ENCODE data around the gene OPN4. TPM values are rescaled to one million over a fixed set of nuclear protein-coding genes. Genes with fewer than 3 reads are reported as not detected.

Gene OPN4
- total RNA-seq, 2 donors from 2014 or later = not detected

DNA sequence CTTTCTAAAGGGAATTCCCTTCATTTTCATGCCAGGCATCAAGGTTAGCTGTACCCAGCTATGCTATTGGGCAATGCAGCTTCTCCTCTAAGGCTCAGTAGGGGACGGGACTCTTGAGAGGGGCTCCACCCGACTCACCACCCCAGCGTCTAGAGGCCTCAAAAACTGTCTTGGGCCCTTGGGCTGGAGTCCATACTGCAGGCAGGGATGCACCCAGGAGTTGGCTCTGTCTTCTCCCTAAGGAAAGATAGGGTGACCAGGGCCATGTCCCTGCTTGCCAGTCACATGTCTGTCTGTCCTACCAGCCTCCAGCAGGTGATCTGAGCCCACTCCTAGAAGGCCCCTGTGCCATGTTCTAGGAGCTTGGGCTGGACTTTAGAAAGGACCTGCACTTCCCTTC, 1.2 kb downstream of the OPN4 start:
- Histone ChIP-seq H3K27me3 (ENCODE audit: control insufficient read depth, insufficient read depth, low read length, poor library complexity, severe bottlenecking) (no peaks in the 10 kb centered on the region), H3K27ac (ENCODE audit: low read depth, low read length) (no peak overlapping the region), H3K36me3 (ENCODE audit: control insufficient read depth, insufficient read depth, low read length) (no peaks in the 10 kb centered on the region), H3K4me1 (ENCODE audit: control insufficient read depth, insufficient read depth, low read length) (no peaks in the 10 kb centered on the region), H3K9me3 (ENCODE audit: control insufficient read depth, low read length) (no peaks in the 10 kb centered on the region), H3K4me3 (ENCODE audit: low read length) (no peak overlapping the region), H3K9ac (ENCODE audit: extremely low read depth, low read length, poor library complexity, severe bottlenecking) (no peak overlapping the region)
- DNase-seq = no peak
- H3K27me3 Mint-ChIP-seq (ENCODE audit: insufficient read depth) = peaks cover 2% of the 10 kb centered on the region
- H3K9me3 Mint-ChIP-seq = no peaks in the 10 kb centered on the region
- 90 to 93% methylated on average over 3 of the region's 3 CpGs for WGBS, 2 experiments (ENCODE audit: insufficient coverage in 1 of 2, insufficient read length in 1 of 2)
- H3K4me3 Mint-ChIP-seq = no peak overlapping the region
- H3K4me1 Mint-ChIP-seq = peaks cover 8% of the 10 kb centered on the region
- no peaks in the 10 kb centered on the region for H3K36me3 Mint-ChIP-seq (ENCODE audit: low read depth)
- H3K27ac Mint-ChIP-seq = no peak overlapping the region
- TF ChIP-seq, protein P1, sequence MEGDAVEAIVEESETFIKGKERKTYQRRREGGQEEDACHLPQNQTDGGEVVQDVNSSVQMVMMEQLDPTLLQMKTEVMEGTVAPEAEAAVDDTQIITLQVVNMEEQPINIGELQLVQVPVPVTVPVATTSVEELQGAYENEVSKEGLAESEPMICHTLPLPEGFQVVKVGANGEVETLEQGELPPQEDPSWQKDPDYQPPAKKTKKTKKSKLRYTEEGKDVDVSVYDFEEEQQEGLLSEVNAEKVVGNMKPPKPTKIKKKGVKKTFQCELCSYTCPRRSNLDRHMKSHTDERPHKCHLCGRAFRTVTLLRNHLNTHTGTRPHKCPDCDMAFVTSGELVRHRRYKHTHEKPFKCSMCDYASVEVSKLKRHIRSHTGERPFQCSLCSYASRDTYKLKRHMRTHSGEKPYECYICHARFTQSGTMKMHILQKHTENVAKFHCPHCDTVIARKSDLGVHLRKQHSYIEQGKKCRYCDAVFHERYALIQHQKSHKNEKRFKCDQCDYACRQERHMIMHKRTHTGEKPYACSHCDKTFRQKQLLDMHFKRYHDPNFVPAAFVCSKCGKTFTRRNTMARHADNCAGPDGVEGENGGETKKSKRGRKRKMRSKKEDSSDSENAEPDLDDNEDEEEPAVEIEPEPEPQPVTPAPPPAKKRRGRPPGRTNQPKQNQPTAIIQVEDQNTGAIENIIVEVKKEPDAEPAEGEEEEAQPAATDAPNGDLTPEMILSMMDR (conservative IDR thresholded peaks at IDR 0.05) = no peak

DNA sequence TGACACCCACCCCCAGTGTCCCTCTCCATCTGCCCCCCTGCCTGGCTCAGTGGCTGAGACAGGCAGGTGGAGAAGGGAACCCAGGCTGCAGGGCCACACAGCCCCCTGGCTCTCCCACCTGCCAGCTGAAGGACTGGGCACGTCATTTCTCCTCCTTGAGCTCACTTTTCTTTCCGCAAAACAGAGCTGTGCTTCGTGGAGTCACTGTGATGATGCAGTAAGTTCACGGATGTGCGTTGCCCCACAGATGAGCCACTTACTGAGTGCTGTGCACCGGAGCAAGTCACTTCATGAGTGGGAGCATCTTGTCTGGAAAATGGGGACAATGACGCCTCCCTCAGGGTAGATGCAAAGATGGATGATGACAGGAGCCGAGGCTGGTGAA, 2.7 kb downstream of the OPN4 start:
- Histone ChIP-seq H3K27me3 (ENCODE audit: control insufficient read depth, insufficient read depth, low read length, poor library complexity, severe bottlenecking) (no peaks in the 10 kb centered on the region), H3K27ac (ENCODE audit: low read depth, low read length) (no peak overlapping the region), H3K9ac (ENCODE audit: extremely low read depth, low read length, poor library complexity, severe bottlenecking) (no peak overlapping the region), H3K4me1 (ENCODE audit: control insufficient read depth, insufficient read depth, low read length) (no peaks in the 10 kb centered on the region), H3K36me3 (ENCODE audit: control insufficient read depth, insufficient read depth, low read length) (no peaks in the 10 kb centered on the region), H3K9me3 (ENCODE audit: control insufficient read depth, low read length) (no peaks in the 10 kb centered on the region), H3K4me3 (ENCODE audit: low read length) (no peak overlapping the region)
- H3K36me3 Mint-ChIP-seq (ENCODE audit: low read depth) = no peaks in the 10 kb centered on the region
- H3K4me1 Mint-ChIP-seq = peaks cover 7% of the 10 kb centered on the region
- H3K27me3 Mint-ChIP-seq (ENCODE audit: insufficient read depth) = peaks cover under 1% of the 10 kb centered on the region
- no peak overlapping the region for H3K27ac Mint-ChIP-seq
- 95 to 97% methylated on average over 6 to 8 of the region's 8 CpGs for WGBS, 2 experiments (ENCODE audit: insufficient coverage in 1 of 2, insufficient read length in 1 of 2)
- DNase-seq = peak; percentile 23
- H3K4me3 Mint-ChIP-seq = no peak overlapping the region
- H3K9me3 Mint-ChIP-seq = no peaks in the 10 kb centered on the region
- TF ChIP-seq, protein P1 (conservative IDR thresholded peaks at IDR 0.05) = no peak

DNA sequence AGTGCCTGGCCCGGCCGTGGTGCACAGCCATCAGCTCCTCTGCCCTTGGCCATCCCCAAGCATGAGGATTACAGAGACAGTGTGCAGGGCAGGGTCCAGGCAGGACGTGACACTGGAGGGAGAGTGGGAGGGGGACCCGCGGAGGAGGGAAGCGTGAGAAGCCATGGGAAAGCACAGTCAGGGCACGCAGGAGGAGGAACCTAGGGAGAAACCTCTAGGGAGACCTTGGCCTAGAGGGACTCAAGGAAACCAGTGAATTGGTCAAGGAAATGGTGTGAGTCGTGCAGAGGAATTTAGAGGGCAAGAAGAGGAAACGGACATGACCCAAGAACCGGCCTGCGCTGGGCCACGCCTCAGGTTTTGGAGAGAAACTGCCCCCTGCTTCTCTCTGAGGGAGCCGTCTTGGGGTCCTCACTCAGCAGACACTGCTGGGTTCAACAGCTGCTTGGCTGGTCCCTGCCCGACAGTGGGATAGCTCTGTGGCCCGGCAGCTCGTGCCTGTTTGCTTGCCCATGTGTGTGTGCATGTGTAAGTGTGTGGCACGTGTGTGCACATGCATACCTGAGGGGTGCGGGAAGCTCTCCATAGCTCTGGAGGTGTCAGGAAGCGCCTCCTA, 3.2 kb downstream of the OPN4 start:
- H3K36me3 ChIP-seq (ENCODE audit: control insufficient read depth, insufficient read depth, low read length) = no peaks in the 10 kb centered on the region
- Mint-ChIP-seq H3K27me3 (ENCODE audit: insufficient read depth) (no peaks in the 10 kb centered on the region), H3K4me1 (peaks cover 4% of the 10 kb centered on the region), H3K9me3 (no peaks in the 10 kb centered on the region), H3K36me3 (ENCODE audit: low read depth) (no peaks in the 10 kb centered on the region), H3K27ac (no peak overlapping the region), H3K4me3 (no peak overlapping the region)
- 93 to 94% methylated on average over 11 to 19 of the region's 19 CpGs for WGBS, 2 experiments (ENCODE audit: insufficient coverage in 1 of 2, insufficient read length in 1 of 2)
- TF ChIP-seq, protein P1 (conservative IDR thresholded peaks at IDR 0.05) = no peak
- no peak for DNase-seq
- no peak overlapping the region for H3K9ac ChIP-seq (ENCODE audit: extremely low read depth, low read length, poor library complexity, severe bottlenecking)
- no peaks in the 10 kb centered on the region for H3K4me1 ChIP-seq (ENCODE audit: control insufficient read depth, insufficient read depth, low read length)
- no peaks in the 10 kb centered on the region for H3K27me3 ChIP-seq (ENCODE audit: control insufficient read depth, insufficient read depth, low read length, poor library complexity, severe bottlenecking)
- no peak overlapping the region for H3K27ac ChIP-seq (ENCODE audit: low read depth, low read length)
- no peaks in the 10 kb centered on the region for H3K9me3 ChIP-seq (ENCODE audit: control insufficient read depth, low read length)
- H3K4me3 ChIP-seq (ENCODE audit: low read length) = no peak overlapping the region
